ENCODE results near the gene CMPK2.
"Not testable (repeated sequence)": the region's sequence is repeated elsewhere in the genome, so short reads cannot be mapped to it uniquely, and the experiment has no call there.

CMPK2 gene

GRCh38 chr2:6880200-6880733, 14.6 kb upstream of the CMPK2 start:
- DNase-seq, result peak in 1 of 5 experiments; percentile 85

DNA sequence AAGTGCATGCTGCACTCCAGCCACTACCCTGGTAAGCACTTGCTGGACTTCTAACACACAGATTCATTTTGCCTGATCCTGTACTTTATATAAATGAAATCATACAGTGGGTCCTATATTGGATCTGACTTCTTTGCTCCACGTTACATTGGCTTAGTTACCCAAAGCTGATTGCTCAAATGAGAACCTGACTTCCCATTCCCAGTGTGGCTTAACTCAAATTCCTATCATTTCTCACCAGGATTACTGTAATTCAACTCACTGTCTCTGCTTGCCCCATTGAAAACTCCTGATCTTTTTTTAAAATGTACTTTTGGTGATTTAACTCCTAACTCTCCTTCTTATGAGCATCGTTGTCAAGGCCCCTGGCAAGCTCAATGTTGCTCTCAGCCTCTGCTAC, 13.3 kb upstream of the CMPK2 start:
- no peak for DNase-seq

- DNase-seq, result no peak
Observed at GRCh38 chr2:6878549-6878948, 12.8 kb upstream of the CMPK2 start.

GRCh38 chr2:6877402-6878304, 11.9 kb upstream of the CMPK2 start, which contains the start of gene RSAD2:
RSAD2 (plus strand) TSS chr2:6877777; CDS start chr2:6877801, 24 bp downstream.
- DNase-seq, result peak in 2 of 5 experiments; percentile 50 to 71

GRCh38 chr2:6876309-6876708, 10.6 kb upstream of the CMPK2 start:
- no peak for DNase-seq

GRCh38 chr2:6874032-6874431, 8.3 kb upstream of the CMPK2 start:
- no peak for DNase-seq

DNA sequence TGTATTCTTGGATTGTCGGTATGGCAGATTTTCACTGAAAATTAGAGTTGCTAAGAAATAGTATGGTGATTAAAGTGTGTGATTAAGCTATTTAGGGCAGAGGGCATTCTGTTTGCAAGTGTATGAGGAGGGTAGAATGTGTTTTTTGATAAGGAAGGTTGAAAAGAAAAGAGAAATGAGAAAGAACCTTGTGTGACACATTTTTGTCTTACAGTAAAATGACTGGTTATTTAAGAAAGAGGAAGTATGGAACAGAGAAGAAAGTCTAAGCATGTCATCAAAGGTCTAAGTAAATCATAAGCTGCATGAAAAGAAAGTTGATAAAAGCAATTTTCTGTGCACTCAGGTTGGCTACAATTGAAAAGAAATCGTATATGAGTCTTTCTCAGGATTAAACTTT, 6.7 kb upstream of the CMPK2 start:
- no peak for DNase-seq

- no peak for DNase-seq
Observed at GRCh38 chr2:6866982-6867381, 1.3 kb upstream of the CMPK2 start.

DNA sequence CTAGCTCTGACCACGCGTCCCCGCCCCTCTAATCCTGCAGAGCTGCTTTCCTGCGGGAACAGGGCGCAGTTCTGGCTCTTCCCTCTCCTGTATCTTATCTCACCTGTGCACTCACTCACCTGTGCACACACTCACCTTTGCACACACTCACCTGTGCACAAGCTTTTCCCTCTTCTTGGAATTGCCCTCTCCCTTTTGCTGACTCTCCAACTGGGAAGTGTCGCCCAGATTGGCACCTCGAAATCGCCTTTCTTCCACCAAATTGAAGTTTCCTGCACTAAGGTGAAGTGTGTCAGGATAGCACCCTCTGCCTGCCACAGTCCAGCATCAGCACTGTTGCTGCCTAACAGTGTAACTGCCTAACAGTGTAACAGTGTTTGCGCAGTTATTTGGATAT, 566 bp upstream of the CMPK2 start:
- peak in 3 of 5 experiments; percentile 2 to 46 (median 10) for DNase-seq

- DNase-seq, result peak in 1 of 5 experiments; percentile 8
Observed at GRCh38 chr2:6864923-6865345, 773 bp downstream of the CMPK2 start.

DNA sequence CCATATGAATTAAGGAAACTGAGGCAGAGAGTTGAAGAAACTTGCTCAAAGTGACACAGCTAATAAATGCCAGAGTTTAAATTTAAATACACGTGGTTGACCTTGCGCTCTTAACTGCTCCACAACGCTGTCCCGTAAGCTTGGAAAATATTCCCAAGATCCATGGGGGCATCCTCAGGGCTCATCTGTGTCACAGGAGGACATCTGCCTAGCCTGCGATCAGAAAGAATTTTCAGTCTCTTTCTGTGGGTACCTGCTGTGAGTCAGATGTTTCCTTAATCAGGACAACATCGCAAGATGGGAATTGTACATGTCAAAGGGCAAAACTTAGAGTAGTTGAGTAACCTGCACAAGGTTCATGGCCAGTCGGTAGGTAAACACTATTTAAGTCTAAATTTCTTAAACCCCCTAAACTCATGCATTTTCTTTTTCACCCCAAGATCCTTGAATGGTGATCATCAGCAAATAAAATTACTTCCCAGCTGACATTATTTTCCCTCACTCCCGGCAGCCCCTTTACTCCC, 1.4 kb downstream of the CMPK2 start:
- no peak for DNase-seq

DNA sequence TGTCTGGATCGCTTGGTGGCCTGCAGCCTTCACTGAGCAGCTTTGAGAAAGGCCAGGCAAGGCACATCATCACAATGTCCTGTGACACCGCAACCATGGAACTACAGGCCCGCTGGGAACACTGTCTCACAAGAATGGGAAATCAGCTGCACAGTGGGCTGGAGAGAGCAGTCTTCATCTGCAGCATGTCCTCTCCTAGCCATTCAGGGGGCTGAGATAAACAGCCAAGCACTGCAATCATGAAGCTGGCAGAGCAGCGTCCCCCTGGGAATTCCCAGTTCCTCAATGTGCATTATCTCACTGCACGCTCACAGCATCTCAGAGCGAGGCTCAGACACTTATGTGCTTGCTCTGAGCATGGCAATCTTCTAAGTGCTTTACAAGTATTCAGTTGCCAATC, 1.9 kb downstream of the CMPK2 start:
- DNase-seq, result no peak

GRCh38 chr2:6860296-6860695, 5.4 kb downstream of the CMPK2 start:
- no peak for DNase-seq

- not testable (repeated sequence) for DNase-seq
Observed at GRCh38 chr2:6858466-6859027, 7.2 kb downstream of the CMPK2 start.

GRCh38 chr2:6856548-6856920, 9.2 kb downstream of the CMPK2 start:
- no peak for DNase-seq

DNA sequence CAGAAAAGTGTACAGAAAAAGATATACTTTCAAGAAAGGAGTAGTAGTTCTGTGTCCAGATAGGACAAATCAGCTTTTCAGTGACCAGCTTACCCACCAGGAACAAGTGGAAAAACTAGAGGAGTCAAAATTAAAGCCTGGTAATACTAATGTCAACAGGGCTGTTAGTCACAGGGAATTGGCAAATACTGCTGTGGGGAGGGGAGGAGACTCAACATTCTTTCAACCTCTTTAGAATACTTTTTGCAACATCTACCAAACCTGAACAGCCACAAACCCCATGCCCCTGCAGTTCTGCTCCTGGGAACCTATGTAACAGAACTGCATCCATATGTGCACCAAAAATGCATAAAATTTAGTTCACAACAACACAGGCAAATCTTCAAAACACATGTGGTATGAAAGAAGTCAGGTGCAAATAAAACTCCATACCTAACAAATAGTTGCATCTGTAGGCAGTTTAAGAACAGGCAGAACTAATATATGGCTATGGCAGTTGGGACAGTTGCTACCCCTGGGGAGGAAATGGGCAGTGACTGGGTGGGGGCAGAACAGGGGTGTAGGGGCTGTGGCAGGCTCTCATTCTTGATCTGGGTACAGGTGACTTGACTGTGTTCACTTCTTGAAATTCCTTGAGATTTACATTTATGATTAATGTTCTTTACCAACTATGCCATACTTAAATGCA, 9.7 kb downstream of the CMPK2 start:
- no peak for DNase-seq

DNA sequence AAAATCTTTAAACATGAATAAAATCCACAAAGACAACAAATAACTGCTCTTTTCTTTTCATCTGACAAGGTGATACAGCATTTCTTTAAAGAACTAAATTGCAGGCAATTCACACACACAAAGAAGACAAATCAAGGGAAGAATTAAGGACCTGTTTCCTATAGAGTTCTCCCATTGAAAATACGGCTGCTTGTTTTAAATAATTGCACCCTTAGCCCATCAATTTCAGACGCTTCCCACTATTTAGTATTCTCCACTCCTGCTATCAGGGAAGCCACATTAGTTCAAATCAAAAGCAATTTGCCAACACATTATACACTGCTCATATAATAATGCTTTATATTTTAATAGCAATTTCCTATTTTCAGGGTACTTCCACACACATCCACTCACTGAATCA, 11.3 kb downstream of the CMPK2 start:
- no peak for DNase-seq

DNA sequence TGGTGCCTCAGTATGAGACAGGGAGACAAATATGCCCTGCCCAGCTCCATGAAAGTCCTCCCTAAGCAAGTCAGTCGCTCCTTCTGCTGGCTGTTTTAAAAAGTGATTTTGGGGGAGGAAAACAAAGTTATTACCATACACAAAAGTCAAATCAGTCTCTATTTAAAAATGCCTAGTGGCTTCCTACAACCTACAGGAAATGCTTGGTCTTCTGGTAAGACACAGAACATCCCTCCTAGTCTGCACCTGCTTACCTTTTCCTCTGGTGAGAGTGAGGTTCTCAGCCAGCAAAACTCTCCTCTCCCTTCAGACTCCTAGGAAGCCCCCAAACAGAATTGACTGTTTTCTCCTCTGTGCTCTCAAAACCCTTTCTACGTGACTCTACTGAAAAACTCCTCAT, 13.5 kb downstream of the CMPK2 start:
- no peak for DNase-seq

GRCh38 chr2:6846967-6847681, 18.6 kb downstream of the CMPK2 start:
- no peak for DNase-seq

GRCh38 chr2:6846540-6846939, 19.2 kb downstream of the CMPK2 start:
- no peak for DNase-seq

DNA sequence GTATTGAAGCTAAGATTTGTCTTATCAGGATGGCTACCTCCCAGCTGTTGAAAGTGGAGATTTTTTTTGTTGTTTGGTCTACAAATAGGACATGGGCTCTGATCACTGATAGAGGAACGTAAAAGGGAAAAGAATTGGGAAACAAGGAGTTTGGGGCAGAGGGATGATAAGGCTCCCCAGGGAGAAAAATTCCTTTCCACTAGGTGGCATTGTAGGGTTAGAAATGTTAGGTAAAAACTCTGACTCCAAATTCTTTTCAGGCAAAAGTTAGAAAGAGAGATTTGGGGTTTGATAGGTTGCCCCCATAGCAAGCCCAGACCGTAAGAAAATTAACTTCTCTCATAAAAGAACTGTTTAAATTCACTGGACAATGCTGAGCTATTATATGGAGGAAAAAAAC, 19.8 kb downstream of the CMPK2 start:
- no peak for DNase-seq

- peak in 1 of 5 experiments; percentile 35 for DNase-seq
Observed at GRCh38 chr2:6845312-6845711, 20.4 kb downstream of the CMPK2 start.
